Astrocyte (in vitro differentiated cells and primary cell): ENCODE data around the gene MADCAM1.

Experiments used
- EZH2 ChIP-seq: IDR thresholded peaks from 2 replicates; pipeline ENCODE4 v1.6.1; 2012; ENCODE audit warnings: mild to moderate bottlenecking, low read length, inconsistent platforms; ENCODE audit not compliant: insufficient read depth
- TF ChIP-seq, protein P1 (sequence below): IDR thresholded peaks from 2 replicates; pipeline ENCODE4 v1.5.1; 2011; ENCODE audit warnings: low read depth, mild to moderate bottlenecking, inconsistent platforms, low read length, moderate library complexity; ENCODE audit not compliant: insufficient read depth

DNA sequence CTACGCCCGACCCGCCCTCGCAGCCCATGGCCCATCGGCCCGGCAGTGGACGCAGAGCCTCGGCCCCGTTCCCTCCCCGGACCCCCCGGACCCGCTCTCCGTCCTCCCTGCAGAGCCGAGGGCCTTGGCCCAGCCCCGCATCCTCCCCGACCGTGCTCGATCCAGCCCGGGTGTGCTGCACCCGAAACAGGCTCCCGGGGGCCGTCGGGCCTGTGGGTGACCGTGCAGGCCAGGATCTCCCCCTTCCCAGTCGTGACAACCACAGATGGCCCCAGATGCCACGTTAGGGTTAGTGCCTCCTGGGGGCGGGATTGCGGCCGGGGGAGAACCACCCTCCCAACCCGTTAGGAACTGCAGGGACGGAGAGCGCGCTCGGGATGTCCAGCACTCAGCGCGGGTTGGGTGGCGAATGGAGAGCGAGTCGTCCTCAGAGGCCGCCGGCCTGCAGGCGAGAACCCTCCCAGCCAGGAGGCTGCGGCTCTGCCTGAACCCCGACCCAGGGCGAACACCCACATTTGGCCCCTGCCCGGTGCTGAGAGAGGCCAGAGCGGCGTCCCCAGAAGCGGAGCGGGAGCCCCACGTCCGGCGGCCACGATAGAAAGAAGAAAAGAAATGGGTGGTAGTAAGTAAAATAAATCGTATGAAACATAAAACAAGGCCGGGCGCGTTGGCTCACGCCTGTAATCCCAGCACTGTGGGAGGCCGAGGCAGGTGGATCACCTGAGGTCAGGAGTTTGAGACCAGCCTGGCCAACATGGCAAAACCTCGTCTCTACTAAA lies 6.7 kb upstream of the MADCAM1 start:
- TF ChIP-seq, protein P1, sequence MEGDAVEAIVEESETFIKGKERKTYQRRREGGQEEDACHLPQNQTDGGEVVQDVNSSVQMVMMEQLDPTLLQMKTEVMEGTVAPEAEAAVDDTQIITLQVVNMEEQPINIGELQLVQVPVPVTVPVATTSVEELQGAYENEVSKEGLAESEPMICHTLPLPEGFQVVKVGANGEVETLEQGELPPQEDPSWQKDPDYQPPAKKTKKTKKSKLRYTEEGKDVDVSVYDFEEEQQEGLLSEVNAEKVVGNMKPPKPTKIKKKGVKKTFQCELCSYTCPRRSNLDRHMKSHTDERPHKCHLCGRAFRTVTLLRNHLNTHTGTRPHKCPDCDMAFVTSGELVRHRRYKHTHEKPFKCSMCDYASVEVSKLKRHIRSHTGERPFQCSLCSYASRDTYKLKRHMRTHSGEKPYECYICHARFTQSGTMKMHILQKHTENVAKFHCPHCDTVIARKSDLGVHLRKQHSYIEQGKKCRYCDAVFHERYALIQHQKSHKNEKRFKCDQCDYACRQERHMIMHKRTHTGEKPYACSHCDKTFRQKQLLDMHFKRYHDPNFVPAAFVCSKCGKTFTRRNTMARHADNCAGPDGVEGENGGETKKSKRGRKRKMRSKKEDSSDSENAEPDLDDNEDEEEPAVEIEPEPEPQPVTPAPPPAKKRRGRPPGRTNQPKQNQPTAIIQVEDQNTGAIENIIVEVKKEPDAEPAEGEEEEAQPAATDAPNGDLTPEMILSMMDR, result no peak
- TF ChIP-seq EZH2, result no peak
